Large intestine (tissue), 3 donors: Measurements from ENCODE around the gene SETD3. TPM values are rescaled to one million over a fixed set of nuclear protein-coding genes. Genes with fewer than 3 reads are reported as not detected.

Source experiments
- DNase-seq, 2 donors: peaks; one replicate each; pipeline versions ENCODE4 v3.0.0 to v3.0.0-alpha.2; 2013
- H3K27ac ChIP-seq: one replicate; pipeline ENCODE4 v1.5.1; 2013; ENCODE audit warnings: low read length
- H3K27me3 ChIP-seq: 2 replicates; pipeline ENCODE4 v1.6.1; 2013; ENCODE audit warnings: low read length; ENCODE audit not compliant: control insufficient read depth, insufficient read depth
- H3K36me3 ChIP-seq: 2 replicates; pipeline ENCODE4 v1.6.1; 2013; ENCODE audit warnings: low read length; ENCODE audit not compliant: control insufficient read depth, insufficient read depth
- H3K4me1 ChIP-seq: one replicate; pipeline ENCODE4 v1.6.1; 2013; ENCODE audit warnings: low read length; ENCODE audit not compliant: control insufficient read depth, insufficient read depth
- H3K4me3 ChIP-seq: one replicate; pipeline ENCODE4 v1.5.1; 2013; ENCODE audit warnings: low read length
- H3K9me3 ChIP-seq: one replicate; pipeline ENCODE4 v1.6.1; 2013; ENCODE audit warnings: mild to moderate bottlenecking, low read depth, low read length, moderate library complexity; ENCODE audit not compliant: control insufficient read depth
- WGBS: methylation state at CpG from one replicate; pipeline ENCODE4 v1.1.5; 2013; ENCODE audit warnings: low lambda C conversion rate; ENCODE audit not compliant: insufficient coverage; 5-methylcytosine and 5-hydroxymethylcytosine counted together
- polyA plus RNA-seq: library from polyadenylated mRNA; unstranded; fragments of 120-200 nt; gene quantifications from one replicate; pipeline ENCODE4 v1.2.1, GENCODE V29; 2013

Gene SETD3
- polyA plus RNA-seq, 1 donor, result 56.9 TPM

- H3K36me3 ChIP-seq, result peaks cover 20% of the 10 kb centered on the region
- peaks cover 31% of the 10 kb centered on the region for H3K4me1 ChIP-seq
- no peak for DNase-seq
- no peak overlapping the region for H3K4me3 ChIP-seq
- no peak overlapping the region for H3K27ac ChIP-seq
- no peaks in the 10 kb centered on the region for H3K27me3 ChIP-seq
- no peaks in the 10 kb centered on the region for H3K9me3 ChIP-seq
- no CpG with 5 or more reads among the region's 14 CpGs for WGBS
Measured at GRCh38 chr14:99522934-99523703, 42.5 kb upstream of the SETD3 start.

- WGBS, result no CpG with 5 or more reads among the region's 12 CpGs
- H3K27ac ChIP-seq, result no peak overlapping the region
- no peak overlapping the region for H3K4me3 ChIP-seq
- H3K4me1 ChIP-seq, result peaks cover 36% of the 10 kb centered on the region
- no peaks in the 10 kb centered on the region for H3K27me3 ChIP-seq
- no peaks in the 10 kb centered on the region for H3K9me3 ChIP-seq
- peak in 1 of 2 donors; percentile 37 for DNase-seq
- H3K36me3 ChIP-seq, result peaks cover 20% of the 10 kb centered on the region
Measured at GRCh38 chr14:99522457-99522891, 41.8 kb upstream of the SETD3 start.

- H3K27ac ChIP-seq, result no peak overlapping the region
- H3K4me3 ChIP-seq, result no peak overlapping the region
- no peaks in the 10 kb centered on the region for H3K9me3 ChIP-seq
- H3K27me3 ChIP-seq, result no peaks in the 10 kb centered on the region
- H3K36me3 ChIP-seq, result peaks cover 21% of the 10 kb centered on the region
- no peak for DNase-seq
- H3K4me1 ChIP-seq, result peaks cover 36% of the 10 kb centered on the region
- no CpG with 5 or more reads among the region's 18 CpGs for WGBS
Measured at GRCh38 chr14:99522025-99522401, 41.4 kb upstream of the SETD3 start.

- Histone ChIP-seq H3K27me3 (no peaks in the 10 kb centered on the region), H3K9me3 (no peaks in the 10 kb centered on the region), H3K27ac (no peak overlapping the region), H3K36me3 (peaks cover 22% of the 10 kb centered on the region), H3K4me1 (peaks cover 36% of the 10 kb centered on the region), H3K4me3 (no peak overlapping the region)
- no peak for DNase-seq
- WGBS, result no CpG with 5 or more reads among the region's 25 CpGs
Measured at GRCh38 chr14:99521176-99522024, 40.7 kb upstream of the SETD3 start.

GRCh38 chr14:99520571-99521081 is 40.0 kb upstream of the SETD3 start:
- WGBS, result no CpG with 5 or more reads among the region's 11 CpGs
- Histone ChIP-seq H3K4me1 (peaks cover 36% of the 10 kb centered on the region), H3K36me3 (peaks cover 26% of the 10 kb centered on the region), H3K27ac (no peak overlapping the region), H3K9me3 (no peaks in the 10 kb centered on the region), H3K27me3 (no peaks in the 10 kb centered on the region), H3K4me3 (no peak overlapping the region)
- no peak for DNase-seq

- H3K27ac ChIP-seq, result no peak overlapping the region
- H3K4me3 ChIP-seq, result no peak overlapping the region
- peaks cover 30% of the 10 kb centered on the region for H3K4me1 ChIP-seq
- no peaks in the 10 kb centered on the region for H3K27me3 ChIP-seq
- H3K36me3 ChIP-seq, result peaks cover 29% of the 10 kb centered on the region
- no peaks in the 10 kb centered on the region for H3K9me3 ChIP-seq
- DNase-seq, result no peak
- no CpG with 5 or more reads among the region's 6 CpGs for WGBS
Measured at GRCh38 chr14:99519931-99520421, 39.3 kb upstream of the SETD3 start.

GRCh38 chr14:99519347-99519881 is 38.8 kb upstream of the SETD3 start:
- Histone ChIP-seq H3K27me3 (no peaks in the 10 kb centered on the region), H3K36me3 (peaks cover 34% of the 10 kb centered on the region), H3K9me3 (no peaks in the 10 kb centered on the region), H3K4me3 (no peak overlapping the region), H3K4me1 (peaks cover 25% of the 10 kb centered on the region), H3K27ac (no peak overlapping the region)
- DNase-seq, result no peak
- 100% methylated on average over 1 of the region's 8 CpGs for WGBS

- DNase-seq, result peak; percentile 48 to 57
- H3K4me3 ChIP-seq, result no peak overlapping the region
- peaks cover 42% of the 10 kb centered on the region for H3K36me3 ChIP-seq
- H3K27ac ChIP-seq, result no peak overlapping the region
- no CpG with 5 or more reads among the region's 21 CpGs for WGBS
- peaks cover 21% of the 10 kb centered on the region for H3K4me1 ChIP-seq
- no peaks in the 10 kb centered on the region for H3K9me3 ChIP-seq
- no peaks in the 10 kb centered on the region for H3K27me3 ChIP-seq
Measured at GRCh38 chr14:99518441-99519346, 38.0 kb upstream of the SETD3 start.

- peaks cover 50% of the 10 kb centered on the region for H3K36me3 ChIP-seq
- WGBS, result no CpG with 5 or more reads among the region's 16 CpGs
- H3K4me3 ChIP-seq, result no peak overlapping the region
- H3K27ac ChIP-seq, result no peak overlapping the region
- no peaks in the 10 kb centered on the region for H3K27me3 ChIP-seq
- H3K4me1 ChIP-seq, result peaks cover 12% of the 10 kb centered on the region
- no peak for DNase-seq
- H3K9me3 ChIP-seq, result no peaks in the 10 kb centered on the region
Measured at GRCh38 chr14:99517643-99518381, 37.2 kb upstream of the SETD3 start.
